GM23248 (cell line): ENCODE data around the gene GNG10.

ENCODE experiments used
- EZH2 ChIP-seq: fragments of 200-600 bp; sonication (generic); IDR thresholded peaks from 2 replicates; pipeline ENCODE4 v1.6.1; 2018; ENCODE audit warnings: antibody characterized with exemption, mild to moderate bottlenecking; ENCODE audit not compliant: insufficient read depth, poor library complexity, severe bottlenecking
- EZH2phosphoT487 ChIP-seq: fragments of 200-600 bp; sonication (generic); IDR thresholded peaks from 2 replicates; pipeline ENCODE4 v1.6.1; 2018; ENCODE audit warnings: antibody characterized with exemption, moderate library complexity, mild to moderate bottlenecking, low read depth; ENCODE audit not compliant: insufficient read depth

- no peak for TF ChIP-seq EZH2phosphoT487
- no peak for TF ChIP-seq EZH2
Observed at GRCh38 chr9:111657051-111657450, 4.4 kb upstream of the GNG10 start.
